ENCODE measurements around the gene SF3A1. TPM values are rescaled to one million over a fixed set of nuclear protein-coding genes. Genes with fewer than 3 reads are reported as not detected.
"Not testable (repeated sequence)": the region's sequence is repeated elsewhere in the genome, so short reads cannot be mapped to it uniquely, and the experiment has no call there.

Gene SF3A1
- 100 to 1,000 TPM in 3 of 4 donors, 10 to 100 TPM in 1; 90.4 to 182 (median 160) TPM for total RNA-seq

GRCh38 chr22:30356449-30357235 is at the start of gene SF3A1, which contains the start of gene CCDC157:
Gene SF3A1 (minus strand): TSS chr22:30356894. CDS start chr22:30356792, 102 bp downstream.
Gene CCDC157 (plus strand): TSS chr22:30357007. CDS start chr22:30366001, 8,994 bp downstream.
- H3K4me1 ChIP-seq: peaks cover 0 to 32% (median 9%) of the 10 kb centered on the region in 4 donors
- H3K27me3 ChIP-seq: no peaks in the 10 kb centered on the region
- peak; percentile 86 to 93 (median 93) for DNase-seq
- no peaks in the 10 kb centered on the region for H3K9me3 ChIP-seq
- H3K36me3 ChIP-seq: peaks cover 0 to 15% (median 0%) of the 10 kb centered on the region in 3 donors
- peak within 1 kb of the TSS; percentile 97 to 98 (median 98) for H3K27ac ChIP-seq
- peak; percentile 91 for TF ChIP-seq POLR2A (IDR thresholded peaks at IDR 0.05)
- TF ChIP-seq, protein P1, sequence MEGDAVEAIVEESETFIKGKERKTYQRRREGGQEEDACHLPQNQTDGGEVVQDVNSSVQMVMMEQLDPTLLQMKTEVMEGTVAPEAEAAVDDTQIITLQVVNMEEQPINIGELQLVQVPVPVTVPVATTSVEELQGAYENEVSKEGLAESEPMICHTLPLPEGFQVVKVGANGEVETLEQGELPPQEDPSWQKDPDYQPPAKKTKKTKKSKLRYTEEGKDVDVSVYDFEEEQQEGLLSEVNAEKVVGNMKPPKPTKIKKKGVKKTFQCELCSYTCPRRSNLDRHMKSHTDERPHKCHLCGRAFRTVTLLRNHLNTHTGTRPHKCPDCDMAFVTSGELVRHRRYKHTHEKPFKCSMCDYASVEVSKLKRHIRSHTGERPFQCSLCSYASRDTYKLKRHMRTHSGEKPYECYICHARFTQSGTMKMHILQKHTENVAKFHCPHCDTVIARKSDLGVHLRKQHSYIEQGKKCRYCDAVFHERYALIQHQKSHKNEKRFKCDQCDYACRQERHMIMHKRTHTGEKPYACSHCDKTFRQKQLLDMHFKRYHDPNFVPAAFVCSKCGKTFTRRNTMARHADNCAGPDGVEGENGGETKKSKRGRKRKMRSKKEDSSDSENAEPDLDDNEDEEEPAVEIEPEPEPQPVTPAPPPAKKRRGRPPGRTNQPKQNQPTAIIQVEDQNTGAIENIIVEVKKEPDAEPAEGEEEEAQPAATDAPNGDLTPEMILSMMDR (IDR thresholded peaks at IDR 0.05): peak in 3 of 6 experiments; percentile 9 to 29 (median 16)
- peak within 1 kb of the TSS; percentile 83 to 99 (median 90) for H3K4me3 ChIP-seq

DNA sequence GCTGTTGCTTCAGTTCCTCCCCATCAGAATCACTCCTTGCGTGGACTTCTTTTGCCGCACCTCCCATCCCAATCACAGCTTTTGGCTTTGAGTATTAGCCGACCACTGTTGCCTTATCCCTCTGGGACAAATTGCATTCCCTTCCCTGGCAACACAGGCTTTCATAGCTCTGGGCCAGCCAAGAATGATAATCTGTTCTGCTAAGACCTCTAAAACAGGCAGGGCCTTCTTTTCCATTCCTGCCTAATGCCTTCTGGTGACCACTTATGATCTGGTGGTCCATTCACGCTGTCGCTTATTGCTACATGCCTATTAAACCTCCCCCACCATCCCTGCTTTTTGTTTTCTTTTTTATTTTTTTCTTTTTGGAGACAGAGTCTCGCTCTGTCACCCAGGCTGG is 49.7 kb upstream of the SF3A1 start:
- DNase-seq: no peak
- peaks cover 0 to 9% (median 0%) of the 10 kb centered on the region in 4 donors for H3K4me1 ChIP-seq
- H3K4me3 ChIP-seq: no peak overlapping the region
- H3K27me3 ChIP-seq: no peaks in the 10 kb centered on the region
- no peak overlapping the region for H3K27ac ChIP-seq
- H3K36me3 ChIP-seq: peaks cover 0 to 58% (median 0%) of the 10 kb centered on the region in 3 donors
- TF ChIP-seq, protein P1 (IDR thresholded peaks at IDR 0.05): no peak
- no peak for TF ChIP-seq POLR2A (IDR thresholded peaks at IDR 0.05)
- H3K9me3 ChIP-seq: no peaks in the 10 kb centered on the region

GRCh38 chr22:30405731-30406130 is 49.0 kb upstream of the SF3A1 start:
- no peak for DNase-seq
- H3K4me3 ChIP-seq: no peak overlapping the region
- H3K4me1 ChIP-seq: peaks cover 0 to 9% (median 0%) of the 10 kb centered on the region in 4 donors
- TF ChIP-seq, protein P1 (IDR thresholded peaks at IDR 0.05): no peak
- no peak for TF ChIP-seq POLR2A (IDR thresholded peaks at IDR 0.05)
- no peaks in the 10 kb centered on the region for H3K9me3 ChIP-seq
- no peak overlapping the region for H3K27ac ChIP-seq
- H3K27me3 ChIP-seq: no peaks in the 10 kb centered on the region
- peaks cover 0 to 55% (median 0%) of the 10 kb centered on the region in 3 donors for H3K36me3 ChIP-seq

DNA sequence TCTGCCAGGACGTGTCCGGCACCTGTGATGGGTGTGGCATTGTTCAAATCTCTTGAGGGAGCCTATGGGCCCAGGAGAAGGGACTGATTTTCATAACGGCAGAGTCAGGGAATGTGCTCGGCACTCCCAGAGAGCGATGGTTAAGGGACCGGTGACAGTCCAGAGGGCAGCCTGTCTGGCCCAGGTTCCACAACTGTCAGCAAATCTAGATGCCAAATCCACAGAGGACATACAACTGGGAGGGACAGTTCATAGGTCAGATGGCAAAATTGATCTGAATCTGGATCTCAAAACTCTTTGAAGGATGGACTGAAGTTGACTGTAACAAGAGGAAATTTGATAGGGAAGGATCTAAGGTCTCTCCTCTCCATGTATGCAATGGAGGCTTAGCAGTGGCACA is 47.6 kb upstream of the SF3A1 start:
- DNase-seq: no peak

GRCh38 chr22:30402766-30403104 is 46.0 kb upstream of the SF3A1 start:
- DNase-seq, H3K9me3 ChIP-seq, H3K27me3 ChIP-seq, H3K4me3 ChIP-seq: not testable (repeated sequence)
- Histone ChIP-seq H3K36me3 (peaks cover 0 to 25% (median 0%) of the 10 kb centered on the region in 3 donors), H3K4me1 (peaks cover 0 to 23% (median 0%) of the 10 kb centered on the region in 4 donors), H3K27ac (peak overlapping the region in 1 of 4 donors; percentile 25)

More for the DNA sequence above, 47.6 kb upstream of the SF3A1 start:
- peak overlapping the region in 1 of 4 donors; percentile 25 for H3K27ac ChIP-seq
- peaks cover 0 to 41% (median 0%) of the 10 kb centered on the region in 3 donors for H3K36me3 ChIP-seq
- peaks cover 0 to 9% (median 0%) of the 10 kb centered on the region in 4 donors for H3K4me1 ChIP-seq
- H3K27me3 ChIP-seq: no peaks in the 10 kb centered on the region
- no peaks in the 10 kb centered on the region for H3K9me3 ChIP-seq
- TF ChIP-seq, protein P1 (IDR thresholded peaks at IDR 0.05): no peak
- TF ChIP-seq POLR2A (IDR thresholded peaks at IDR 0.05): no peak
- H3K4me3 ChIP-seq: no peak overlapping the region

All from Peyer's patch (tissue), 4 donors.